ENCODE data around the gene PRELID2.

DNA sequence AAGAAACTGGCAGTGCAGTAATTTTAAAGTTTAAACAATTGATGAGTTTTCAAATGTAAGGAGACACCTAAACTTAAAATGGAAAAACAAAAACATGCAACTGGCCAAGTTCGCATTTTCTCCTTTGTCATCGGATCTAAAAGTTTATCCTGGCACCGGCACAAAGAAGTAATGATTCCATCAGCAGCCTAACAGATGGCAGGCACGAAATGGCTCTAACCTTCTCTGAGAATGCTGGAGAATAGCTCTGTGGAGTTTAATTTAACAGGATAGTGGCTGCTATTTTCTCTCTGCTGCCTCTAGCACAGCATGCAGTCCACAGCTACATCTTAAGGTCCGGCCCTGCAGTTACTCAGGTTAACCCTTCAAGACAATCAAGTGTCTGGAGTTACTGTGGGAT is 82.2 kb downstream of the PRELID2 start:
- TF ChIP-seq, protein P1, sequence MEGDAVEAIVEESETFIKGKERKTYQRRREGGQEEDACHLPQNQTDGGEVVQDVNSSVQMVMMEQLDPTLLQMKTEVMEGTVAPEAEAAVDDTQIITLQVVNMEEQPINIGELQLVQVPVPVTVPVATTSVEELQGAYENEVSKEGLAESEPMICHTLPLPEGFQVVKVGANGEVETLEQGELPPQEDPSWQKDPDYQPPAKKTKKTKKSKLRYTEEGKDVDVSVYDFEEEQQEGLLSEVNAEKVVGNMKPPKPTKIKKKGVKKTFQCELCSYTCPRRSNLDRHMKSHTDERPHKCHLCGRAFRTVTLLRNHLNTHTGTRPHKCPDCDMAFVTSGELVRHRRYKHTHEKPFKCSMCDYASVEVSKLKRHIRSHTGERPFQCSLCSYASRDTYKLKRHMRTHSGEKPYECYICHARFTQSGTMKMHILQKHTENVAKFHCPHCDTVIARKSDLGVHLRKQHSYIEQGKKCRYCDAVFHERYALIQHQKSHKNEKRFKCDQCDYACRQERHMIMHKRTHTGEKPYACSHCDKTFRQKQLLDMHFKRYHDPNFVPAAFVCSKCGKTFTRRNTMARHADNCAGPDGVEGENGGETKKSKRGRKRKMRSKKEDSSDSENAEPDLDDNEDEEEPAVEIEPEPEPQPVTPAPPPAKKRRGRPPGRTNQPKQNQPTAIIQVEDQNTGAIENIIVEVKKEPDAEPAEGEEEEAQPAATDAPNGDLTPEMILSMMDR (IDR thresholded peaks at IDR 0.05) = no peak
- TF ChIP-seq POLR2A (IDR thresholded peaks at IDR 0.05) = no peak

Measured in gastroesophageal sphincter (tissue), 3 donors.